A549 (cell line): ENCODE data around the gene SLC35A2. TPM values are rescaled to one million over a fixed set of nuclear protein-coding genes. Genes with fewer than 3 reads are reported as not detected.

Experiments used
- BCL3 ChIP-seq: fragments of >200 bp; sonication (Bioruptor Twin); formaldehyde crosslinking; IDR thresholded peaks from 3 replicates; pipeline ENCODE4 v1.6.1; 2016
- CBX2 ChIP-seq: fragments of 200-600 bp; sonication (generic); IDR thresholded peaks from 2 replicates; pipeline ENCODE4 v1.6.1; 2016; ENCODE audit warnings: low read depth, mild to moderate bottlenecking, borderline replicate concordance
- CBX8 ChIP-seq: fragments of 200-600 bp; sonication (generic); IDR thresholded peaks from 2 replicates; pipeline ENCODE4 v1.6.1; 2016
- CHD4 ChIP-seq: fragments of 200-600 bp; sonication (generic); IDR thresholded peaks from 2 replicates; pipeline ENCODE4 v1.6.1; 2016; ENCODE audit warnings: antibody characterized with exemption, mild to moderate bottlenecking, borderline replicate concordance
- EHF ChIP-seq: fragments of 250-450 bp; sonication (Bioruptor Pico); IDR thresholded peaks from 2 replicates; pipeline ENCODE4 v1.5.0; 2020; ENCODE audit warnings: mild to moderate bottlenecking
- EP300 ChIP-seq, 2 experiments: fragments of >200 bp; sonication (Bioruptor Twin); formaldehyde crosslinking; IDR thresholded peaks; 2 replicates in 1 of 2; 3 replicates in 1 of 2; pipeline ENCODE4 v1.6.1; 2016 to 2017
- ESRRA ChIP-seq: fragments of 150-350 bp; IDR thresholded peaks from 2 replicates; pipeline ENCODE4 v1.6.1; 2014; ENCODE audit warnings: mild to moderate bottlenecking, low read length, borderline replicate concordance
- FOSB ChIP-seq: fragments of 250-450 bp; sonication (Bioruptor Pico); IDR thresholded peaks from 2 replicates; pipeline ENCODE4 v1.5.0; 2020; ENCODE audit warnings: mild to moderate bottlenecking, moderate library complexity
- FOSL2 ChIP-seq, 2 experiments: fragments of 450-650 bp in 1 of 2; fragments of >200 bp in 1 of 2; sonication (Bioruptor Twin) in 1 of 2; formaldehyde crosslinking; IDR thresholded peaks; 2 replicates each; pipeline versions ENCODE4 v1.5.0 to v1.6.1; 2016 to 2020; ENCODE audit warnings: mild to moderate bottlenecking in 1 of 2, moderate library complexity in 1 of 2
- FOXS1 ChIP-seq: fragments of 250-450 bp; sonication (Bioruptor Pico); IDR thresholded peaks from 2 replicates; pipeline ENCODE4 v1.5.0; 2020; ENCODE audit warnings: mild to moderate bottlenecking, moderate library complexity
- GATA3 ChIP-seq: IDR thresholded peaks from 2 replicates; pipeline ENCODE4 v1.6.1; 2012; ENCODE audit warnings: borderline replicate concordance
- HES2 ChIP-seq: fragments of >200 bp; sonication (Bioruptor Twin); formaldehyde crosslinking; IDR thresholded peaks from 2 replicates; pipeline ENCODE4 v1.6.1; 2016
- HEYL ChIP-seq: fragments of 250-450 bp; sonication (Bioruptor Pico); IDR thresholded peaks from 2 replicates; pipeline ENCODE4 v1.8.0; 2021; ENCODE audit warnings: mild to moderate bottlenecking, moderate library complexity
- HMGXB4 ChIP-seq: fragments of 250-450 bp; sonication (Bioruptor Pico); IDR thresholded peaks from 2 replicates; pipeline ENCODE4 v1.5.0; 2021; ENCODE audit warnings: mild to moderate bottlenecking, moderate library complexity, borderline replicate concordance
- HOXB13 ChIP-seq: fragments of 250-450 bp; sonication (Bioruptor Pico); IDR thresholded peaks from 2 replicates; pipeline ENCODE4 v1.5.0; 2020; ENCODE audit warnings: low read depth, mild to moderate bottlenecking, moderate library complexity
- HOXB5 ChIP-seq: fragments of 250-450 bp; sonication (Bioruptor Pico); IDR thresholded peaks from 2 replicates; pipeline ENCODE4 v1.5.0; 2020; ENCODE audit warnings: mild to moderate bottlenecking, moderate library complexity
- JUN ChIP-seq, 2 experiments: fragments of >200 bp; sonication (Bioruptor Twin); formaldehyde crosslinking; IDR thresholded peaks; 2 replicates in 1 of 2; 3 replicates in 1 of 2; pipeline ENCODE4 v1.6.1; 2016 to 2017
- JUNB ChIP-seq: fragments of >200 bp; sonication (Bioruptor Twin); formaldehyde crosslinking; IDR thresholded peaks from 2 replicates; pipeline ENCODE4 v1.6.1; 2016
- KDM1A ChIP-seq: fragments of 200-600 bp; sonication (generic); IDR thresholded peaks from 2 replicates; pipeline ENCODE4 v1.6.1; 2016; ENCODE audit warnings: low read depth, mild to moderate bottlenecking
- KDM5A ChIP-seq: fragments of 200-600 bp; sonication (generic); IDR thresholded peaks from 2 replicates; pipeline ENCODE4 v1.6.1; 2016; ENCODE audit warnings: antibody characterized with exemption, mild to moderate bottlenecking
- MAZ ChIP-seq: fragments of 150-350 bp; IDR thresholded peaks from 2 replicates; pipeline ENCODE4 v1.6.1; 2014; ENCODE audit warnings: antibody characterized with exemption, low read depth, low read length, borderline replicate concordance
- MYC ChIP-seq: IDR thresholded peaks from 2 replicates; pipeline ENCODE4 v1.6.1; 2012; ENCODE audit warnings: mild to moderate bottlenecking, inconsistent platforms, low read length, improper control_type of control experiment, borderline replicate concordance
- NFE2L2 ChIP-seq: fragments of 150-350 bp; conservative IDR thresholded peaks from 2 replicates; pipeline ENCODE4 v1.6.1; 2014; ENCODE audit warnings: low read length
- POLR2A ChIP-seq: IDR thresholded peaks from 2 replicates; pipeline ENCODE4 v1.6.1; 2012; ENCODE audit warnings: mild to moderate bottlenecking, low read length
- POLR2AphosphoS2 ChIP-seq: conservative IDR thresholded peaks from 2 replicates; pipeline ENCODE4 v1.6.1; 2012; ENCODE audit warnings: low read length, improper control_type of control experiment, inconsistent platforms
- RARB ChIP-seq: fragments of 250-450 bp; sonication (Bioruptor Pico); IDR thresholded peaks from 2 replicates; pipeline ENCODE4 v1.8.0; 2021; ENCODE audit warnings: mild to moderate bottlenecking, moderate library complexity
- RFX5 ChIP-seq: fragments of 450-650 bp; IDR thresholded peaks from 2 replicates; pipeline ENCODE4 v1.7.1; 2014; ENCODE audit warnings: antibody characterized with exemption, mild to moderate bottlenecking, moderate library complexity
- RNF2 ChIP-seq: fragments of 200-600 bp; sonication (generic); IDR thresholded peaks from 2 replicates; pipeline ENCODE4 v1.6.1; 2016; ENCODE audit warnings: low read depth, mild to moderate bottlenecking, antibody characterized with exemption, moderate library complexity, borderline replicate concordance
- TFCP2L1 ChIP-seq: fragments of 250-450 bp; sonication (Bioruptor Pico); IDR thresholded peaks from 2 replicates; pipeline ENCODE4 v1.5.0; 2021; ENCODE audit warnings: mild to moderate bottlenecking
- TP53 ChIP-seq: fragments of 250-450 bp; sonication (Bioruptor Pico); IDR thresholded peaks from 2 replicates; pipeline ENCODE4 v1.5.0; 2021; ENCODE audit warnings: mild to moderate bottlenecking, moderate library complexity
- ZFP36 ChIP-seq: fragments of 450-650 bp; IDR thresholded peaks from 2 replicates; pipeline ENCODE4 v1.6.1; 2014; ENCODE audit warnings: borderline replicate concordance; ENCODE audit not compliant: partially characterized antibody
- ZNF302 ChIP-seq: fragments of 250-450 bp; sonication (Bioruptor Pico); IDR thresholded peaks from 2 replicates; pipeline ENCODE4 v1.9.0; 2021; ENCODE audit warnings: inconsistent platforms, mild to moderate bottlenecking, moderate library complexity
- polyA plus RNA-seq, 4 experiments: library from polyadenylated mRNA; depleted of rRNA in 3 of 4; stranded (reverse); fragments of >200 nt; fragmentation: RNase III in 1 of 4; extraction: RNeasy Plus Mini Kit Qiagen cat#74134 plus additional on column Dnase treatment in 1 of 4; gene quantifications; 2 replicates in 3 of 4; 3 replicates in 1 of 4; pipeline ENCODE4 v1.2.3, GENCODE V29; 2011 to 2017
- TF ChIP-seq, protein P1 (sequence below): fragments of 250-450 bp; sonication (Bioruptor Pico); IDR thresholded peaks from 2 replicates; pipeline ENCODE4 v1.5.0; 2020; ENCODE audit warnings: low read depth, mild to moderate bottlenecking, moderate library complexity
- TF ChIP-seq, protein P2 (sequence below): IDR thresholded peaks from 2 replicates; pipeline ENCODE4 v1.6.1; 2012
- TF ChIP-seq, protein P3 (sequence below): IDR thresholded peaks from 2 replicates; pipeline ENCODE4 v1.6.1; 2012; ENCODE audit warnings: low read depth, borderline replicate concordance
- TF ChIP-seq, protein P4 (sequence below): fragments of 200-600 bp; sonication (generic); IDR thresholded peaks from 2 replicates; pipeline ENCODE4 v1.6.1; 2016; ENCODE audit warnings: antibody characterized with exemption, mild to moderate bottlenecking, moderate library complexity

SLC35A2 gene
- polyA plus RNA-seq, 2 of the 4 experiments (the other 2 are of a cell fraction): 39.4 to 50.2 TPM

DNA sequence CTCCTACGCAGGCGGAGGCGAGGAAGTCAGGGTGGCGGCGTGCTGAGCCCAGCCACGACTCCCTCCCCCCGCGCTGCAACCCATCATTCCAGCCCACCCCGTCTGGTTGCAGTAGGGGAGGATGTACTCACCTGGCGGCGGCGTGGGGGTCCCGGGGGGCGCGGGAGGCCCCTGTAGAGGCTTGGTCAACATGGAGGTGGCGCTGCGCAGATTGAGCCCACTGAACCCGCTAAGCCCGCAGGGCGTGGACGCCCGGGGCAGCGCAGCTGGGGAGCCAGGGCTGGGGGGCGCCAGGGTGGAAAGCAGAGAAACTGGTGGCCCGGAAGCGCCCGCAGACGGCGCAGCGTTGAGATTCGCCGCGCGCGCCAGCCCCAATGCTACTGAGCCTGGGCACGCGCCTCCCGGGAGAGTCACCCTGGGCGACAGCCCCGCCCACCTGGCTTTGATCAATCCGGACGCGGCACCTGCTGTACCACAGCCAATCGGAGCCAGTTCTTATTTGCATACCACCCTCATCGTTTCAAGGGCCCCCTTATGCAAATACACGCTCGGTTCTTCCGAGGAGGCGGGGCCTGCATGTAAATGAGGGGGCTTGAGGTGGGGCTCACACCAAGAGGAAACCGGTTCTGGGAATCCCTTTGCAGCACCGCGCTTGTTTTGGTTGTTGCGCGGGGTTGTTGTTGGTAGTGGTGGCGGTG, 7.3 kb upstream of the SLC35A2 start, which contains the start of gene PIM2 (continued):
- TF ChIP-seq, protein P1, sequence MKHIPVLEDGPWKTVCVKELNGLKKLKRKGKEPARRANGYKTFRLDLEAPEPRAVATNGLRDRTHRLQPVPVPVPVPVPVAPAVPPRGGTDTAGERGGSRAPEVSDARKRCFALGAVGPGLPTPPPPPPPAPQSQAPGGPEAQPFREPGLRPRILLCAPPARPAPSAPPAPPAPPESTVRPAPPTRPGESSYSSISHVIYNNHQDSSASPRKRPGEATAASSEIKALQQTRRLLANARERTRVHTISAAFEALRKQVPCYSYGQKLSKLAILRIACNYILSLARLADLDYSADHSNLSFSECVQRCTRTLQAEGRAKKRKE (CRISPR knock-in tag): no peak
- TF ChIP-seq JUNB: no peak
- TF ChIP-seq ESRRA: no peak
- no peak for TF ChIP-seq RFX5
- no peak for TF ChIP-seq HEYL
- peak; percentile 17; the same call in 1 of the 2 replicates for TF ChIP-seq MYC
- TF ChIP-seq CBX2: no peak
- TF ChIP-seq HES2: no peak
- TF ChIP-seq, protein P2, sequence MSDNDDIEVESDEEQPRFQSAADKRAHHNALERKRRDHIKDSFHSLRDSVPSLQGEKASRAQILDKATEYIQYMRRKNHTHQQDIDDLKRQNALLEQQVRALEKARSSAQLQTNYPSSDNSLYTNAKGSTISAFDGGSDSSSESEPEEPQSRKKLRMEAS: peak; percentile 72
- TF ChIP-seq POLR2A: peak; percentile 68
- TF ChIP-seq MAZ: no peak
- no peak for TF ChIP-seq ZFP36
- TF ChIP-seq POLR2AphosphoS2: no peak
- no peak for TF ChIP-seq KDM1A
- no peak for TF ChIP-seq FOSL2 (IDR thresholded peaks at IDR 0.05)
- TF ChIP-seq FOSL2 (CRISPR knock-in tag; IDR thresholded peaks at IDR 0.05): no peak
- TF ChIP-seq FOXS1 (CRISPR knock-in tag): no peak
- no peak for TF ChIP-seq FOSB (CRISPR knock-in tag)
- 0 out of 3 replicates have a peak, but pooled peaks have one; percentile 51 for TF ChIP-seq BCL3
- TF ChIP-seq TFCP2L1 (CRISPR knock-in tag): no peak
- no peak for TF ChIP-seq KDM5A
- no peak for TF ChIP-seq CHD4
- no peak for TF ChIP-seq HOXB5 (CRISPR knock-in tag)
- no peak for TF ChIP-seq HOXB13 (CRISPR knock-in tag)
- TF ChIP-seq, protein P3, sequence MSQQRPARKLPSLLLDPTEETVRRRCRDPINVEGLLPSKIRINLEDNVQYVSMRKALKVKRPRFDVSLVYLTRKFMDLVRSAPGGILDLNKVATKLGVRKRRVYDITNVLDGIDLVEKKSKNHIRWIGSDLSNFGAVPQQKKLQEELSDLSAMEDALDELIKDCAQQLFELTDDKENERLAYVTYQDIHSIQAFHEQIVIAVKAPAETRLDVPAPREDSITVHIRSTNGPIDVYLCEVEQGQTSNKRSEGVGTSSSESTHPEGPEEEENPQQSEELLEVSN: no peak
- peak in 1 of 2 experiments; percentile 61; a peak in 2 of 5 replicates for TF ChIP-seq JUN (IDR thresholded peaks at IDR 0.05)
- TF ChIP-seq NFE2L2: no peak
- no peak for TF ChIP-seq CBX8
- TF ChIP-seq TP53: no peak
- TF ChIP-seq, protein P4, sequence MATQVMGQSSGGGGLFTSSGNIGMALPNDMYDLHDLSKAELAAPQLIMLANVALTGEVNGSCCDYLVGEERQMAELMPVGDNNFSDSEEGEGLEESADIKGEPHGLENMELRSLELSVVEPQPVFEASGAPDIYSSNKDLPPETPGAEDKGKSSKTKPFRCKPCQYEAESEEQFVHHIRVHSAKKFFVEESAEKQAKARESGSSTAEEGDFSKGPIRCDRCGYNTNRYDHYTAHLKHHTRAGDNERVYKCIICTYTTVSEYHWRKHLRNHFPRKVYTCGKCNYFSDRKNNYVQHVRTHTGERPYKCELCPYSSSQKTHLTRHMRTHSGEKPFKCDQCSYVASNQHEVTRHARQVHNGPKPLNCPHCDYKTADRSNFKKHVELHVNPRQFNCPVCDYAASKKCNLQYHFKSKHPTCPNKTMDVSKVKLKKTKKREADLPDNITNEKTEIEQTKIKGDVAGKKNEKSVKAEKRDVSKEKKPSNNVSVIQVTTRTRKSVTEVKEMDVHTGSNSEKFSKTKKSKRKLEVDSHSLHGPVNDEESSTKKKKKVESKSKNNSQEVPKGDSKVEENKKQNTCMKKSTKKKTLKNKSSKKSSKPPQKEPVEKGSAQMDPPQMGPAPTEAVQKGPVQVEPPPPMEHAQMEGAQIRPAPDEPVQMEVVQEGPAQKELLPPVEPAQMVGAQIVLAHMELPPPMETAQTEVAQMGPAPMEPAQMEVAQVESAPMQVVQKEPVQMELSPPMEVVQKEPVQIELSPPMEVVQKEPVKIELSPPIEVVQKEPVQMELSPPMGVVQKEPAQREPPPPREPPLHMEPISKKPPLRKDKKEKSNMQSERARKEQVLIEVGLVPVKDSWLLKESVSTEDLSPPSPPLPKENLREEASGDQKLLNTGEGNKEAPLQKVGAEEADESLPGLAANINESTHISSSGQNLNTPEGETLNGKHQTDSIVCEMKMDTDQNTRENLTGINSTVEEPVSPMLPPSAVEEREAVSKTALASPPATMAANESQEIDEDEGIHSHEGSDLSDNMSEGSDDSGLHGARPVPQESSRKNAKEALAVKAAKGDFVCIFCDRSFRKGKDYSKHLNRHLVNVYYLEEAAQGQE: no peak
- TF ChIP-seq HMGXB4 (CRISPR knock-in tag): no peak
- TF ChIP-seq GATA3: no peak
- no peak for TF ChIP-seq ZNF302 (CRISPR knock-in tag)
- TF ChIP-seq RNF2: no peak
- no peak for TF ChIP-seq EP300 (IDR thresholded peaks at IDR 0.05)
- no peak for TF ChIP-seq EHF (CRISPR knock-in tag)
- no peak for TF ChIP-seq RARB (CRISPR knock-in tag)
